ENCODE data around the gene PTER.
A peak's percentile ranks its signal among the peaks of the same experiment; 100 is the strongest.

PTER gene

DNA sequence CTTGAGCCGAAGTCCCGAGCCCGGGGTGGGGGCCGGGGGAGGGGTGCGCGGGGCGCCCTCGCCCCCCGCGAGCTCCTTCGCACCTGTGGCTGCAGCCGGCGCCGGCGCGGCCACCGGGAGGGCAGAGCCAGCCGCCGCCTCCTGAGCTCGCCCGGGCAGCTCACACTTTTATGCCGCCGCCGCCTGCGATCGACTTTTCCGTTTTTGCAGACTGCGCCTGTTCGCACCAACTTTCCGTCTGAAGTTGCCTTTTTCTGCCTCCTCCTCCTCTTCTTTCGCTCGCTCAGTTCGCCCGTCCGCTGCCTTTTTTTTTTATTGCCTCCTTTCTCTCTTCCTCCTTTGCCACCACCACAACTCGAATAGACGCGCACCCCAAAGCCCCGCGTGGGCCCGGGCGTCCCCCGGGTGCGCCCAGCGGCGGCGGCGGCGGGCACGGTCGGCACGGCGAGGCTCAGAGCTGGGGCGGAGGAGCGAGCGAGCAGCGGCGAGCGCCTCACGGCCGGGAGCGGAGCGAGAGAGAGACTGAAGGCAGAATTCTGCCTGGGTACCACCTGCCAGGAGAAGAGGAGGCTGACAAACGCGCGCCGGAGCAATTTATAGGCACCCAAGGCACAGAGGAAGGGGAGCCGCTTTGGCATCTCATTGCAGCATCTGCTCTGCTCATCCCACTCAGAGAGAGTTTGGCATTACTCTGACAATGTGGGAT lies 84.7 kb downstream of the PTER start, which contains the start of gene C1QL3:
Gene C1QL3, minus strand, starts transcription at position 569 of the 706 bp plus-strand sequence. CDS start 814 bp downstream, outside the sequence.
- TF ChIP-seq, protein P1, sequence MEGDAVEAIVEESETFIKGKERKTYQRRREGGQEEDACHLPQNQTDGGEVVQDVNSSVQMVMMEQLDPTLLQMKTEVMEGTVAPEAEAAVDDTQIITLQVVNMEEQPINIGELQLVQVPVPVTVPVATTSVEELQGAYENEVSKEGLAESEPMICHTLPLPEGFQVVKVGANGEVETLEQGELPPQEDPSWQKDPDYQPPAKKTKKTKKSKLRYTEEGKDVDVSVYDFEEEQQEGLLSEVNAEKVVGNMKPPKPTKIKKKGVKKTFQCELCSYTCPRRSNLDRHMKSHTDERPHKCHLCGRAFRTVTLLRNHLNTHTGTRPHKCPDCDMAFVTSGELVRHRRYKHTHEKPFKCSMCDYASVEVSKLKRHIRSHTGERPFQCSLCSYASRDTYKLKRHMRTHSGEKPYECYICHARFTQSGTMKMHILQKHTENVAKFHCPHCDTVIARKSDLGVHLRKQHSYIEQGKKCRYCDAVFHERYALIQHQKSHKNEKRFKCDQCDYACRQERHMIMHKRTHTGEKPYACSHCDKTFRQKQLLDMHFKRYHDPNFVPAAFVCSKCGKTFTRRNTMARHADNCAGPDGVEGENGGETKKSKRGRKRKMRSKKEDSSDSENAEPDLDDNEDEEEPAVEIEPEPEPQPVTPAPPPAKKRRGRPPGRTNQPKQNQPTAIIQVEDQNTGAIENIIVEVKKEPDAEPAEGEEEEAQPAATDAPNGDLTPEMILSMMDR (IDR thresholded peaks at IDR 0.05; ENCODE audit: insufficient read depth, low read length, poor library complexity, severe bottlenecking), result no peak
- Histone ChIP-seq H3K36me3 (ENCODE audit: control insufficient read depth, insufficient read depth, low read length) (no peaks in the 10 kb centered on the region), H3K27me3 (replicated peaks; ENCODE audit: control insufficient read depth, insufficient read depth, low read length) (no peaks in the 10 kb centered on the region; the same call in none of the 2 replicates), H3K4me3 (replicated peaks; ENCODE audit: low read depth, low read length) (peak within 1 kb of the TSS; percentile 55)
- peak; percentile 35 for DNase-seq (ENCODE audit: extremely low read depth, insufficient read length)

DNA sequence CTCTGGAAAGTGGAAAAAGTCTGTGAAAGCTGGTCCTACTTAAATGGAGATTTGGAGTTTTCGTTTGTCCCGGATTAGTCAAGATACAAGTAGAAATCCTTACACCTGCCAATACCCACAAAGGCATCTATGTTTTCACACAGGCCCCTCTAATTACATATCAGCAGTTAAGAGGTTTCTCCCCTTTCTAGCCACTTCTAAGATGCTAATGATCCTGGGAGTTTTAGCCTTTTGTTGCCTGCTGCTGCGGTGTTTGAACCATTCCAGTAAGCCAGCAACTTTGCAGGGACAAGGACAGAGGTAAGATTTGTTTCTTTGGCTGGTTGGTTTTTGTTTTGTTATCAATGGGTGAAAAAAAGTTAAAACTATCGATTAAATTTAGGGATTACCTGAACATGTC lies 90.6 kb downstream of the PTER start:
- no peaks in the 10 kb centered on the region for H3K36me3 ChIP-seq (ENCODE audit: control insufficient read depth, insufficient read depth, low read length)
- DNase-seq (ENCODE audit: extremely low read depth, insufficient read length), result no peak
- TF ChIP-seq, protein P1 (IDR thresholded peaks at IDR 0.05; ENCODE audit: insufficient read depth, low read length, poor library complexity, severe bottlenecking), result no peak
- no peak overlapping the region for H3K4me3 ChIP-seq (replicated peaks; ENCODE audit: low read depth, low read length)
- H3K27me3 ChIP-seq (replicated peaks; ENCODE audit: control insufficient read depth, insufficient read depth, low read length), result no peaks in the 10 kb centered on the region; the same call in 1 of the 2 replicates

DNA sequence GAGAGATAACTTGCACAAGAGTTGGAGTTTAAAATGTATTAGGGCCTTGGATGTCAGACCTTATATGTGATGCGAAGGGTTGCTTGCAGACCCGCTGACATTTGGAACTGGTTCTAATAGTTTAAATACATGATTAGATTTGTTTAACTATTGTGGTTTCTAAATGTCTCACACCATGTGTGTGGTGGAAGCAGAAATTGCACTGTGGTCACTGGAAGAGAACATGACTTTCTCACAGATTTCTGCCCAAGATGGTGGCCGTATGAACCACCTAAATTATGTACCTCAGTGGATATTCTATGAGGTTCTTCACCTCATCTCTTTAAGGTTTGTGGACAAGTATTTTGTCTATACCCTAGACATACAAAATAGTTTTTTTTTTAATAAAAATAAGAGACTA lies 93.0 kb downstream of the PTER start:
- no peaks in the 10 kb centered on the region for H3K36me3 ChIP-seq (ENCODE audit: control insufficient read depth, insufficient read depth, low read length)
- H3K4me3 ChIP-seq (replicated peaks; ENCODE audit: low read depth, low read length), result no peak overlapping the region
- TF ChIP-seq, protein P1 (IDR thresholded peaks at IDR 0.05; ENCODE audit: insufficient read depth, low read length, poor library complexity, severe bottlenecking), result no peak
- DNase-seq (ENCODE audit: extremely low read depth, insufficient read length), result no peak
- no peaks in the 10 kb centered on the region for H3K27me3 ChIP-seq (replicated peaks; ENCODE audit: control insufficient read depth, insufficient read depth, low read length)

DNA sequence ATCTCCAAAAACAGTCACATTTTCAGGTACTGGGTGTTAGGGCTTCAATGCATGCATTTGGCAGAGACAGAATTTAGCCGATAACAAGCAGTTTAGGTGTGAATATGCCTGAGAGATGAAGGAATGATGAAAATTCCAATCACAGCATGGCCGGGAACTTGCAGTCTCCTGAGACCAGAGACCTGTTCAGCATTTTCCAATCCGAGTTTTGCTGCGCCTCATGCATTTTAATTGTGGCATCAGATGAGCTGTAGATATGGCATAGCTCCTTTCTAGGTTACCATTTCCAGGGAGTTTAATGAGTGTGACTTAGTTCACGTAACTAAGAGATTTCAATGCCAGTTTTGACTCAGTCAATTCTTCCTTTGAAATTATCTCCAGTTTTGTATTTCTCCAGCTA lies 99.3 kb downstream of the PTER start:
- no peak overlapping the region for H3K4me3 ChIP-seq (replicated peaks; ENCODE audit: low read depth, low read length)
- no peaks in the 10 kb centered on the region for H3K36me3 ChIP-seq (ENCODE audit: control insufficient read depth, insufficient read depth, low read length)
- no peaks in the 10 kb centered on the region for H3K27me3 ChIP-seq (replicated peaks; ENCODE audit: control insufficient read depth, insufficient read depth, low read length)
- TF ChIP-seq, protein P1 (IDR thresholded peaks at IDR 0.05; ENCODE audit: insufficient read depth, low read length, poor library complexity, severe bottlenecking), result no peak
- DNase-seq (ENCODE audit: extremely low read depth, insufficient read length), result no peak

DNA sequence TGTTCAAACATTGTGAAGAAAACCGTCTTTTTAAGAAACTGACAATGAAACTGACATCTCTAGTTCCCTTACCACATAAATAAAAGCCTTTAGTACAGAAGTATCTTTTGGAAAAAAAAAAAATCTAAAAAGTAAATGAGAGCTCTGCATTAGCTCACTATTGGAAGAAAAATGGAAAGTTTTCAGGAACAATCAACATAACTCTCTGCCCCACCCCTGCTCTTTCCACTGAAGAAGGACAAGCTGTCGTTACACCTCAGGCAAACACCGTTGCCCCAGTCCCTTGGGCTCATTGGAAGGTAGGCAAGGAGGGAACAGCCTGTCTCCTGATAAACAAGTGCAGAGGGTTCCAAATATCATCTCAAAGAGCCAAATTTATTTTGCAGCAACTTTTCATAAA lies 107.3 kb downstream of the PTER start:
- TF ChIP-seq, protein P1 (IDR thresholded peaks at IDR 0.05; ENCODE audit: insufficient read depth, low read length, poor library complexity, severe bottlenecking), result no peak

More for the DNA sequence above, 107.3 kb downstream of the PTER start:
- no peaks in the 10 kb centered on the region for H3K27me3 ChIP-seq (replicated peaks; ENCODE audit: control insufficient read depth, insufficient read depth, low read length)
- H3K4me3 ChIP-seq (replicated peaks; ENCODE audit: low read depth, low read length), result no peak overlapping the region
- DNase-seq (ENCODE audit: extremely low read depth, insufficient read length), result no peak
- no peaks in the 10 kb centered on the region for H3K36me3 ChIP-seq (ENCODE audit: control insufficient read depth, insufficient read depth, low read length)
